GM21526 (cell line): ENCODE results near the gene IMPDH1.

Source experiments
- ATAC-seq: cut with Tn5 transposase; IDR thresholded peaks from one replicate; pipeline ENCODE4 v1.9.1; 2021; ENCODE audit warnings: moderate library complexity; ENCODE audit not compliant: unreplicated experiment, low FRiP score

The IMPDH1 gene

DNA sequence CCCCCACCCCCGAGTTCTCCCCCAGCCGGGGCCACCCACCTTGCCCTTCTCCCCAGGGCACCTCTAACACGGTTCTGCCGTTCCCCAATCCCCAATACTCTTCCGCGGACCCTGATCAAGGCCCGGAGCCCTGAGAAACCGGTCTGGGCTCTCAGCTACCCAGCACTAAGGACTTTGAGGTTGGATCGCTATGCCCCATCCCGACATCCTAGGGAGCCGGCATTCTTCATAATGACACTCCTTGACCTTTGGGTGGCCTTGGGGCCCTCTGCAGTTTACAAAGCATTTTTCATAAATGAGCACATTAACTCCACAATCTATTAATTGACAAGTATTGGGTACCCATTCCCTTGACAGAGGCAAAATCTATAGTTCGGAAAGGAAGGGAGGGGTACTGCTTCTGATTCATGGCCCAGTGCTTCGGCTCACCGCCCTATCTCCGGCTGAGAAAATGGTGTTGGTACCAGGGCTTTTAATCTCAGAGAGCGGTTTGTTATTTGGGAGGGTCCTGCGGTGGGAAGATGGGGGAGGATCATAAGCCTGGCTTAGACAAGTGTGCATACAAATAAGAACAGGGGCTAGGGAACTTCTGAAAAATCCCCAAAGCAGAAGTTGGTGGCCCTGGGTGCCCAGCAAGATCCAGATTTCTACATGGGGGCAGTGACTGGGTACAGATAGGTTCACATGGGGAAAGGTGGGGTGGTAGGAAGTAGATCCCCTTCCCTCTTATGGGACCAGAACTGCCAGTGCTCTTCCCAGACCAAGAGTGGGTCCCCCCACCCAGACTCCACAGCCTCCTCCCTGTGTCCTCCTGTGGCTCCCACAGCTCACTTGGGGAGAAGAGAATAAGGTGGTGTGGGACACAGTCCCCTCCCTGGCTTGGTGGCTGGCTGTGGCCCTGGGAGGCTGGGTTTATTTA lies 3.2 kb downstream of the IMPDH1 start:
- no peak for ATAC-seq

DNA sequence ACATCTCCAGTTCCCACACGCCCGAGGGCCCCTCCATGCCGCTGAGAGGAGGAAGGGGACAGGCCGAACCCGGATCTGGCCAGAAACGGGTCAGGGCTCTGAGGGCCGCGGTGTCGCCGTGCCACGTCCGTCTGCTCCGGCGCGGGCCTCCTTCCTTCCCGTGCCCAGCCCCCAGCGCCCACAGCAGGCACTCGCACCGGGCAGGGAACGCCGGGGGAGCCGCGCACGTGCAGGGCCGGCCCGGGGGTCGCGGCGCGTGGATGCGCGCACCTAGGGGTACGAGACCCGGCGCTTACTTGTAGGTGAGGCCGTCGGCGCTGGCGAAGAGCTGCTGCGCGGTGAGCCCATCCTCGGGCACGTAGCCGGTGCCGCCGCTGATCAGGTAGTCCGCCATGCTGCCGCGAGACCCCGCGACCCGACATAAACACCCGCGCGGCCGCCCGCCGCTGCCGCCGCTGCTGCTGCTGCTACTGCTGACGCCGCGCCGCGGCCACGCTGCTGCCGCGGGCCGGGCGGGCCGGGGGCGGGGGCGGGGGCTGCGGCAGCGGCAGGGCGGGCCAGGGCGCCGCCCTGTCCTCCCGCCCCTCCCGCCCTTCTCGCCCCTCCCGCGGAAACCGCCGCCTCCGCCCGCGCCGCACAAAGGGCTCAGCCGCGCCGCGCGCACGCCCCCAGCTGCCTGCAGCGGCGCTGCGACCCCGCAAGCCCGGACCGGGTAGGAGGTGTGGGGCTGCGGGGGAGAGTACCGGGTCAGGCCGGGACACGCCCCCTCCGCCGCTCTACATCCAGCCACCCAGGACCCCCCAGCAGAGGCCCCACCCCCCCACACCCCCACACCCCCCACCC lies 4.1 kb downstream of the IMPDH1 start:
- no peak for ATAC-seq

DNA sequence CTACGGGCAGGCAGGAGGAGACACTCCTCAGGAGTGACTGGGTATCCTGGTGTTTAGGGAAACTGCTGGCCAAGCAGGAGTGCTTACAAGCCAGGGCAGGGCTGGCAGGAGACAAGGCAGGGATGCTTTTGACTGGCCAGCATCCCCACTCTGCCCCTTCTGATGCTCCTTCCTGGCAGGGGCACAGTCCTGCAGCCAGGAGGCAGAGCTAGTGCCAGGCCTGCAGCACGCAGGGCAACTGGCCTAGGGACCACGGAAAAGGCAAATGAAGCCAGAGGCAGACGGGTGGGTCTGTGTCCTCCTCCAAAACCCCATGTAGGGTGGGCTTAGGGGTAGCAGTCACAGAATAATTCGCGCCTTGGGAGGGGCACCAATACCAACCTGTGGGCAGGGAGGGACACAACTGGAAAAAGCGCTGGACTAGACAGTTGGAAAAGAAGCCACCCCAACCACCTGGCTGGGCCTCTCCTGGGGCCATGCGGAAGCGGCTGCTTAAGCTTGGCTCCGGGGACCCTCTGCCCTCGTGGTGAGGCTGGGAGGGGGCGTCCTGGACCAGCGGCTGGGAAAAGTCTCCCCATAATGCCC lies 4.8 kb downstream of the IMPDH1 start:
- no peak for ATAC-seq

DNA sequence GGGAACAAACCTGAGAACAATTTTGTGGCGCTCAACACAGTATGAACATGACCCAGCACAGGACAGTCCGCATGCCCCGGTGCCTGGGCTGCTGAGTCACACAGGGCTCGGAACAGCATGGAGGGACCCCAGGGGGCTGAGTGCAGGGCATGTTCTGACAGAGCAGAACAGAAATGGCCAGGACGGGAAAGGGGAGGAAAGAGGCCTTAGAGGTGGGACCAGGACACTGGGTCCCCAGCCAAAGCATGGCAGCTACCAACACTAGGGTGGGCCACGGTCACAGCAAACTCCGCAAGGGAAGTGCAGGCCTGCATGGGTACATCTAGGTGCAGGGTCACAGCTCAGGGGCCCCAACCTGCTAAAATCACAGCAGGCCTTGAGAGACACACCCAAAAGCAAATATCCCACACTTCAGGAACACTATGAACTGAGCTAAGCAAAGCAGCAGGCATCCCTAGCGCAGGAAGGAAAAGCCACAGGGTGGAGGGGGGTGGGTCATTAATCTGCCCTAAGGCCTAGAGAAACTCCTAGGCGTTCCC lies 5.6 kb downstream of the IMPDH1 start:
- no peak for ATAC-seq

DNA sequence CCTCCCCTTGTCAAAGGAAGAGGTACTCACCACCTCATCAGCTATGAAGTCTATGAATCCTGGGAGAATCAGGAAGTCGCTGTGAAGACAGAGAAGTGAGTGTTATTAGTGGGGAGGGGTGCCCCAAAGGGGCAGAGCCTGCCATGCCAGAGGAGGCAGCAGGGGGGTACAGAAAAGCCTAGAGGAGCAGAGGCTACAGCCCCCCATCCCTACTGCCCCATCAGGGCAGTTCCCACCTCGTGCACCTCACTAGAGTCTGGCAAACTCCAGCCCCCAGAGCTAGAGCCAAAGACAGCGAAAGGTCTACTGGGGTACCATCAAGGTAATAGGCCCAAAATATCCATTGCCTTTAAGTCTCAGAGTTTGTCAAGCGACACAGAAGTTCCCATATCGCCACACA lies 6.1 kb downstream of the IMPDH1 start:
- ATAC-seq: no peak

DNA sequence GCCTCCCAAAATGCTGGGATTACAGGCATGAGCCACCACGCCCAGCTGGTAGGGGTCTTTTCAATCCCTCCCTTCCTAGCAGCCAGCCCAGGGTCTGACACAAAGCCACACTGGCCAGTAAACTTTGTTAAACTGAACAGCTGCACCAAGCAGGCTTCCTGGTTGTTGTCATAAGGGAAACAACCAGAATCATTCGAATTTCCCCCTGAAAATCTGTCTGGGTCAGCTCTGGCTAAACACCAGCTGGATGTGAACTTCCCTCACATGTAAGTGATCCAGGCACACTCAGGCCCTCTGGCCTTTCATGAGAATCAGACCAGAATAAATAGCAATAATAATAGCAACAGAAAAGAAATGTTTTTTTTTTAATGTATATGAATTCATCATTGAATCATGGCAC lies 7.4 kb downstream of the IMPDH1 start:
- ATAC-seq: no peak

DNA sequence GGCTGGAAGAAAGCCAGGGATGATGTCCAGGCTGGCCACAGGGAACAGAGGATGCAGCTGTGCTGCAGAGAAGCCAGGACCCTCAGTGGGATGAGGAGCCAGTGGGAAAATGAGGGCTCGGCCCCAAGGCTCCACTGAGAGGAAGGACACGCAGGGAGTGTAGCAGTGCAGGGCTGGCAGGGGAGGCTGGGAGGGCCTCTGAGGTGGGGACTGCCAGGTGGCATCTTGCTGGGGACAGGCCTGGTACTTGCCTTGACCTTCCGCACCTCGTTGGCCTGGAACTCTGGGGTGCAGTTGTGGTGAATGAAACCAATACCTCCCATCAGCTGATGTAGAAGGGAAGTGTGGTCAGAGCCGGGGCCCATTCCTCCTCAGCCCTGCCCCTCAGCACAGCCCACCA lies 9.2 kb downstream of the IMPDH1 start:
- ATAC-seq: no peak

DNA sequence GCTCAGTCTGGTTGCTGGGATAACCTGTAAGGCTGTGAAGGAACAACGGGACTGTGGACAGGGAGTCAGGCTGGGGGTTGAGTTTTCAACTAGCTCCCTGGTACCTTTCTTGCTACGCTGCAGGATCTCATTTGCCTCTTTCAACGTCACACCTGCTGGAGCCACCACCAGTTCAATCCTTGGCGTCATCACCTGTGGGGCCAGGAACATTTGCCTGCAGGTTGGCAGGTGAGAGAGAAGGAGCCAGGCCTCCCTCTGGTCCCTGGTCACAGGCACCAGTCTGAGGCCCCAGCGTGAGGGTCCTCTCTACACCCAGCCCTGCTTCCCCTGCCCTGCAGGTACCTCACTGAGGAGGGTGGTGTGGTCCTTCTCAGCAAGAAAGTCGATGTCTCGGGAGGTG lies 9.8 kb downstream of the IMPDH1 start:
- no peak for ATAC-seq

DNA sequence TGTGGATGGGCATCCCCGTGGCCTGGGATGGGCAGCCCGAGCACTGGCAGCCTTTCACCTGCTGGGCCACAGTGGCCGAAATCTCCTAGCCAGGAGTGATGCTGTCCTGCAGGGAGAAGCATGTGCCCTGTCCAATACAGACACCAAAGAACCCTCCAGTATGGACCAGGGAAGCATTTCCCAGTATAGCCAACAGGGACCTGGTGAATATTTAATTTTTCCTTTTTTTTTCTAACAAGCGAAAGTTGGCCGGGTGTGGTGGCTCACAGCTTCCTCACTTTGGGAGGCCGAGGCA lies 11.0 kb downstream of the IMPDH1 start:
- no peak for ATAC-seq

DNA sequence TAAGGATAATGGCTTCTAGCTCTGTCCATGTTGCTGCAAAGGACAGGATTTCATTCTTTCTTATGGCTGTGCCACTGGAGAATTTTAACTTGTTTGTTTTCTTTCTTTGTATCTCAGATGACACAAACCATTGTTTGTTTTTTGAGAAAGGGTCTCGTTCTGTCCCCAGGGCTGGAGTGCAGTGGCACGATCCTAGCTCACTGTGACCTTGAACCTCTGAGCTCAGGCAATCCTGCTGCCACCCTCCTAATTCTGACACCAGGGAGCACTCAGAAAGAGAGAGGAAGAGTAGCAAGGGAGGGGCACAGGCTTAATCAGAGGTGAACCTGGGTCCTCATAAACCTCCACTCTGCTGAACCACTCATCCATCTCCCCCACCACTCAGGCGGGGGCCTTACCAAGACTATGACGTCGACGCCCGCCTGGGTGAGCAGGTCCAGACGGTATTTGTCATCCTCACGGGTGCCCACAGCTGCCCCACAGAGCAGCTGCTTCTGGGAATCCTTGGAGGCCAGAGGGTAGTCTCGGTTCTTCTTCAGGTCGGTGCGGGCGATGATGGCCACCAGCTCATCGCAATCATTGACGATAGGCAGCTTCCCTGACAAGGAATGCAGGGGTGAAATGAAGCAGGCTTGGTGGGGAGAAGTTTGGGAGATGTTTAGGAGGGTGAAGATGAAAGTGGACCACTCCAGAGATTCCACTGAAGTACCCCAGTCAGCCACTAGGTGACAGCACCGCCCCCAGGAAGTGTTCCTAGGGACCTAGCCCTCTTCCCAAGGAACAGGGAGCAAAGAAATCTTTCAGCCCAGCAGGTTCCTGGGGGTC lies 11.6 kb downstream of the IMPDH1 start:
- no peak for ATAC-seq

DNA sequence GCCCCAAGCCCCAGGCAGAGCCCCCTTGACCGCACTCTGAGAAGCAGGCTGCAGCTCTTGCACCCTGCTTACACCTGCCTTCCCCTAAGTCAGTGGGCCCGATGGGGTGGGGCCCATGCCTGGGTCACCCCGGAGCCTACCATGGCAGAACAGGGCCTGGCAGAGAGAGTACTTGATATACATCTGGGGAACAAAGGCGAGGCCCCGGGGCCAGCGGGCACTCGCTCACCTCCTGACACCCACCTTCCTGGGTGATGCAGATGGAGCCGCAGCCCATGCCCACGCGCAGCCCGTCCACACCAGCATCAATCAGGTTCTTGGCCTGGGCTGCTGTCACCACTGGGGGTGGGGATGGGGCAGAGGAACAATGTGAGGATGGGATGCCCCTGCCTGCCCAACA lies 13.4 kb downstream of the IMPDH1 start:
- ATAC-seq: no peak

DNA sequence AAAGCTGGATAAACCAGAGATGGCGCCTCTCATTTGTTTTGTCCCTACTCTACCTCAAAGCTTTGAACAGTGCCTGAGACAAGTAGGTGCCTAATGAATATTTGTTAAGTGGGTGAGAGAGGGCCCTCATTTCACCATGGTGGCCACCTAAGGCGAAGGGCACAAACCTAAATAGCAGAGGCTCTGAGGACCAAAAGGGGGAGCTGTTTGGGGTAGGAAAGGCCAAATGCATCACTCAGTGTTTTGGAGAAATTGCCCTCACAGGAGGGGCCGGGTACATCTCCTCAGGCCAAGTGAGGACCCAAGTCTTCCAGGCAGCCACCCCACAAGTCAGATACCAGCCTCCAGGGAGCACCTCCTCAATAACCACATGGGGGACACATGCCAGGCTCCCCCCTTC lies 14.0 kb downstream of the IMPDH1 start:
- no peak for ATAC-seq

DNA sequence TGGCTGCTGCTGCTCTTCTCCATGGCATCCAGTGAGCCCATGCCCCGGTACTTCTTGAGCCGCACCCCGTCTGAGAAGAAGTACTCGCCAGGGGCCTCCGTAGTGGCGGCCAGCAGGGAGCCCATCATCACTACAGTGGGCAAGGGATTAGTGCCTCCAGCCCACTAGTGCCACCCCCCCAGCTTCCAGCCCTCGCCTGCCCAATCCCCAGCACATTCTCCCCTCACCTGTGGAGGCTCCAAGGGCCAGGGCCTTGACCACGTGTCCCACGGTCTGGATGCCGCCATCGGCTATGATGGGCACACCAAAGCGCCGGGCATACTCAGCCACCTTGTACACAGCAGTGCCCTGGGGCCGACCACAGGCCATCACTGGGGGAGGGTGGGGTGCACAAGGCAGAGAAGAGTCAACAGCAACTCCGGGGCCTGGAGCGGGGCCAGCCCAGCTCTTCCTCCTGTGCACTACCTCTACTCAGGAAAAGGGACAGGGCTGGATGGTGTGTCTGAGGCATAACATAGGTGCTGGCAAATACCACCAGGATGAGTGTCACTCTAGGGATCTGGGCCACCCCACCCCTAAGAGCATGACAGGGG lies 14.8 kb downstream of the IMPDH1 start:
- no peak for ATAC-seq

DNA sequence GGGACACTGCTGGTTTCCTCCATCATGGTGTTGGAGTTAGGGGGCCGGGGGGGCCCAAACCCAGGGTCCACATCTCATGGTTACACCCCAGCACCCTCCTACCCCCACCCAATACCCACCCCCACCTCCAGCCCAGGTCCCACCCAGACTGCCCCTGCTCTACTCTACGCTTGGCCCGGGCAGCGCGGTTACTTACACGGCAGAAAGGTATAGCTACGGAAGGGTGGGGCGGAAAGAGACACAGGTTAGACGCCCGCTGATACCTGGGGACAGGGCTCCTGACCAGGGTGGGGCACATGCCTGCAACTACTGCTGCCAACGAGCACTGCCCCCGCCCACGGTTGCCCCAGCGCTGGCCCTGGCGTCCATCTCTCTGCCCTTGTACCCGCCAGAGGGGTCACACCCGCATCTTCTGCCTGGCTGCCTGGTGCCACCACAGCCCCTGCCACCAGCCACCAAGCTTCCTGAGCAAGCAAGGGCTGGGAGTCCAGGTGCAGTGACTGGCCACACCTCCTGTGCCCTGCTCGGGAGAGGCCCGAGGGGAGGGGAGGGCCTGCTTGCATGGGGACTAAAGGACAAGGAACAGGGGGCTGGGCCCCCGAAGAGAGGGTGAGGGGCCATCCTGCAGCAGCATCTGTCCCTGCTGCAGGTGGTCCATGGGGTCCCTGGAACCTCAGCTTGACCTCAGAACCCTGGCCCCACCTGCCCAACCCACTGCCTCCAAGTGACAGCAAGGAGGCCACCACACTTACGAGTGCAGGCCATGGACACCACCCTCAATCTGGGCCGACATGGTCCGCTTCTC lies 16.1 kb downstream of the IMPDH1 start:
- ATAC-seq: no peak

DNA sequence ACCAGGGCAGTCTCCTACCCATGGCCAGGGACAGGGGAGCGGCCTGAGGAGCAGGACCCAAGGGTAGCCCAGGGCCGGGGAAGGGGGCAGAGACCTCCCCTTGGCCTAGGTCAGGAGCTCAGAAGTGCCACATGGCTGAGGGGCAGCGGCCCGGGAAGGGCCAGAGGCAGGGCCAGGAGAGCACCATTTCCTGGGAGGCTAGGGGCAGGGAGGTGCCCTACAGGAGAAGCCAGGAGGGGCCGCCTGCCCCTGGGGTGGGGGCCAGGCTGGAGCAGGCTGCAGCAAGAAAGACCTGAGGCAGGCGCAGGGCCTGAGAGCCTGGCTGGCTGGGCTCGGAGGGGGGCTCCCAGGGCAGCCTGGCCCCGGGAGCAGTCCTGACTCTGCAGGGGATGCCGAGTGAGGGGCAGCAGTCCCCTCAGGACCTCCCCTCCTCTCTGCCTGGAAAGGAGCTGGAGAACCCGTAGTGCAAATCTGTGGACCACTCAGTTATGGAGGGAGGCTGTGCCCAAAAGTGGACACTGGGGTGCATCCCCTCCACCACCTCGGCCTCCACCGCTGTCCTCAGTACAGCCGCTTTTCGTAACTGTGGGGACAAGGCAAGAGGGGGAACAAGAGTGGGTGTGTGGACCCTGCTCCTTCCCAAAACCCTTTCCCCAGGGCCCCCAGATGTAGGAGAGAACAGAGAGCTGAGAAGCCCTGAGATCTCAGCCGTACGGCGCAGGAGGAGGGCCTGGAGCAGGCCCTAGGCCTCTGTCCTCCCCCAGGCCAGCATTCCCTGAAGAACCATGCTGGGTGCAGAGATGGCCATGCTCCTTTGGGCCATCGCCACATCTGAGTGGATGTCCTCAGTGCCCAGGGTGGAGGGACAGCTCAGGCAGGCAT lies 17.1 kb downstream of the IMPDH1 start:
- ATAC-seq: no peak

DNA sequence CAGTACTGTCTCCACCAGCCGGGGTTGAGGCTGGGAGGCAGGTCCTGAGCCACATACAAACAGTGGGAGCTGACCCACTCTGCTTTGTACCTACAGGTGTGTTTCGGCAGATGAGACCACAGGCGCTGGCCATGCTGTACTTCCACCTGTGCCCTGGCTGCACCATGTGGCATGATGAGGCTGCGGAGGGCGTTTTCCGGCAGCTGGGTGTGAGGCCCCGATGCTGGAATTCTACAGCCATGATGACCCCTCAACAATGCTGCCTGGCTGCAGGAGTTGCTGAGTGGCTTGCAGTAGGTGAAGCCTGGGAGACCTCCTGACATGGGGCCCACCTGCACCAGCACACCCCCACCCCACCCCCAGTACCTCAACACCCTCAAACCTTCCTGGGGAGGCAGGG lies 18.0 kb downstream of the IMPDH1 start:
- ATAC-seq: no peak

DNA sequence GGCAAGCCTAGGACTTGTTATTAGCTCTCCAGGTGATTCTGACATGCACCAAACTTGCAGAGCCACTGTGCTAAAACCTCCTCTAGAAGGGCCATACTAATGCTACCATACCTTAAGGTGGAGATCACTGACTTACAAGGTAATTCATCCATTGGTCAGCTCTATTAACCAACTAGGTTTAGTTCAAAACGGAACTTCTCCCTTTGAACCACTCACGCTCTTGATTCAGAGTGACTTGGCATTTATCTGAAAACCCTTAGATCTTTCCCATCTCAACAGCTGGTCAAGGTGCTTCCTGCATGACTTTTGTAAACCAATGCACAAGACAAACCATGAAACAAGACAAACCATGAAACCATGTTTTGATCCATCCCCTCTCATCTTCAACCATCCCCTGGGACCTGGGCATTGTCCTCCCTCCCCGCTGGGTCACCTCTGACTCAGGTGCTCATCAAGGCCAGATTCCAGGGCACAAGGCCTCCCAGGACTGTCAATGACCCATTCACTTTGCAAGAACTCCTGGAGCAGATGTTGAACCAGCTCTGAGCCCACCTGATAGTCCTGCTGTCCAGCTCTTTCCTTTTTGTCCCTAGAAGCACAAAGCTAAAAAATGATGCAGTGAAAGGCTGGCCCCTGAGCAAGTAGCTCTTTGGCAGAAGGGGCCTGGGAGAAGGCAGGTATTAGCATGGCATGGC lies 18.8 kb downstream of the IMPDH1 start:
- no peak for ATAC-seq
